Measurements from ENCODE around the gene GLIS1. TPM values are rescaled to one million over a fixed set of nuclear protein-coding genes. Genes with fewer than 3 reads are reported as not detected.

Gene GLIS1
- total and polyA plus RNA-seq, 2 experiments from 2014 or later: 0.26 to 0.31 TPM

DNA sequence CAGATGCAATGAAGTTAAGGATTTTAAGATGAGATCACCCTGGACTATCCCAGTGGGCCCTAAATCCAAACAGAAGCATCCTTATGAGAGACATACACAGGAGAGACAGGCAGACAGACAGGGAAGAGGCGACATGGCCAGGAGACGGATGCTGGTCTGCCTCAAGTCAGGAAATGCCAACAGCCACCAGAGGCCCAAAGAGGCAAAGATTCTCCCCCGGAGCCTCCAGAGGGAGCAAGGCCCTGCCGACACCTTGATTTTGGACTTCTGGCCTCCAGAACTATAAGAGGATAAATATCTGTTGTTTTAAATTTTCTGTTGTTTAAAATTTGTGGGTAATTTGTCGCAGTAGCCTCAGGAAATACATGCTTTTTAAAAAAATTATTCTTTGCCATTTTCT lies 116.4 kb downstream of the GLIS1 start:
- Histone ChIP-seq H4K20me1 (replicated peaks; ENCODE audit: insufficient read depth) (no peaks in the 10 kb centered on the region), H3K4me3 (no peak overlapping the region), H3K27me3 (ENCODE audit: insufficient read depth) (no peaks in the 10 kb centered on the region), H3K4me2 (no peak overlapping the region), H2AFZ (no peak overlapping the region), H3F3A (replicated peaks; ENCODE audit: low read depth) (no peaks in the 10 kb centered on the region), H3K4me1 (ENCODE audit: insufficient read depth) (no peaks in the 10 kb centered on the region), H3K36me3 (ENCODE audit: insufficient read depth) (no peaks in the 10 kb centered on the region), H3K79me2 (replicated peaks; ENCODE audit: insufficient read depth) (no peaks in the 10 kb centered on the region), H3K27ac (ENCODE audit: low read depth) (no peak overlapping the region), H3K9me2 (ENCODE audit: insufficient read depth) (no peaks in the 10 kb centered on the region)
- H3K27me3 Mint-ChIP-seq (ENCODE audit: insufficient read depth, low read depth, poor library complexity): peaks cover 8% of the 10 kb centered on the region
- ATAC-seq (peak; percentile 50), DNase-seq (ENCODE audit: low spot score) (peak; percentile 39)
- no peak overlapping the region for H3K4me3 Mint-ChIP-seq
- H3K27ac Mint-ChIP-seq: no peak overlapping the region
- H3K9me3 Mint-ChIP-seq: no peaks in the 10 kb centered on the region
- H3K4me1 Mint-ChIP-seq: peaks cover 11% of the 10 kb centered on the region; the same call in 2 of the 3 replicates
- no peaks in the 10 kb centered on the region for H3K36me3 Mint-ChIP-seq (ENCODE audit: low read depth)
- TF ChIP-seq CTCF (conservative IDR thresholded peaks at IDR 0.05; ENCODE audit: low read depth in 2 of 2) (peak; percentile 26 to 46; a peak in 3 of 4 replicates), REST (IDR thresholded peaks at IDR 0.05; ENCODE audit: unreplicated experiment) (no peak)
- TF ChIP-seq, protein P1, sequence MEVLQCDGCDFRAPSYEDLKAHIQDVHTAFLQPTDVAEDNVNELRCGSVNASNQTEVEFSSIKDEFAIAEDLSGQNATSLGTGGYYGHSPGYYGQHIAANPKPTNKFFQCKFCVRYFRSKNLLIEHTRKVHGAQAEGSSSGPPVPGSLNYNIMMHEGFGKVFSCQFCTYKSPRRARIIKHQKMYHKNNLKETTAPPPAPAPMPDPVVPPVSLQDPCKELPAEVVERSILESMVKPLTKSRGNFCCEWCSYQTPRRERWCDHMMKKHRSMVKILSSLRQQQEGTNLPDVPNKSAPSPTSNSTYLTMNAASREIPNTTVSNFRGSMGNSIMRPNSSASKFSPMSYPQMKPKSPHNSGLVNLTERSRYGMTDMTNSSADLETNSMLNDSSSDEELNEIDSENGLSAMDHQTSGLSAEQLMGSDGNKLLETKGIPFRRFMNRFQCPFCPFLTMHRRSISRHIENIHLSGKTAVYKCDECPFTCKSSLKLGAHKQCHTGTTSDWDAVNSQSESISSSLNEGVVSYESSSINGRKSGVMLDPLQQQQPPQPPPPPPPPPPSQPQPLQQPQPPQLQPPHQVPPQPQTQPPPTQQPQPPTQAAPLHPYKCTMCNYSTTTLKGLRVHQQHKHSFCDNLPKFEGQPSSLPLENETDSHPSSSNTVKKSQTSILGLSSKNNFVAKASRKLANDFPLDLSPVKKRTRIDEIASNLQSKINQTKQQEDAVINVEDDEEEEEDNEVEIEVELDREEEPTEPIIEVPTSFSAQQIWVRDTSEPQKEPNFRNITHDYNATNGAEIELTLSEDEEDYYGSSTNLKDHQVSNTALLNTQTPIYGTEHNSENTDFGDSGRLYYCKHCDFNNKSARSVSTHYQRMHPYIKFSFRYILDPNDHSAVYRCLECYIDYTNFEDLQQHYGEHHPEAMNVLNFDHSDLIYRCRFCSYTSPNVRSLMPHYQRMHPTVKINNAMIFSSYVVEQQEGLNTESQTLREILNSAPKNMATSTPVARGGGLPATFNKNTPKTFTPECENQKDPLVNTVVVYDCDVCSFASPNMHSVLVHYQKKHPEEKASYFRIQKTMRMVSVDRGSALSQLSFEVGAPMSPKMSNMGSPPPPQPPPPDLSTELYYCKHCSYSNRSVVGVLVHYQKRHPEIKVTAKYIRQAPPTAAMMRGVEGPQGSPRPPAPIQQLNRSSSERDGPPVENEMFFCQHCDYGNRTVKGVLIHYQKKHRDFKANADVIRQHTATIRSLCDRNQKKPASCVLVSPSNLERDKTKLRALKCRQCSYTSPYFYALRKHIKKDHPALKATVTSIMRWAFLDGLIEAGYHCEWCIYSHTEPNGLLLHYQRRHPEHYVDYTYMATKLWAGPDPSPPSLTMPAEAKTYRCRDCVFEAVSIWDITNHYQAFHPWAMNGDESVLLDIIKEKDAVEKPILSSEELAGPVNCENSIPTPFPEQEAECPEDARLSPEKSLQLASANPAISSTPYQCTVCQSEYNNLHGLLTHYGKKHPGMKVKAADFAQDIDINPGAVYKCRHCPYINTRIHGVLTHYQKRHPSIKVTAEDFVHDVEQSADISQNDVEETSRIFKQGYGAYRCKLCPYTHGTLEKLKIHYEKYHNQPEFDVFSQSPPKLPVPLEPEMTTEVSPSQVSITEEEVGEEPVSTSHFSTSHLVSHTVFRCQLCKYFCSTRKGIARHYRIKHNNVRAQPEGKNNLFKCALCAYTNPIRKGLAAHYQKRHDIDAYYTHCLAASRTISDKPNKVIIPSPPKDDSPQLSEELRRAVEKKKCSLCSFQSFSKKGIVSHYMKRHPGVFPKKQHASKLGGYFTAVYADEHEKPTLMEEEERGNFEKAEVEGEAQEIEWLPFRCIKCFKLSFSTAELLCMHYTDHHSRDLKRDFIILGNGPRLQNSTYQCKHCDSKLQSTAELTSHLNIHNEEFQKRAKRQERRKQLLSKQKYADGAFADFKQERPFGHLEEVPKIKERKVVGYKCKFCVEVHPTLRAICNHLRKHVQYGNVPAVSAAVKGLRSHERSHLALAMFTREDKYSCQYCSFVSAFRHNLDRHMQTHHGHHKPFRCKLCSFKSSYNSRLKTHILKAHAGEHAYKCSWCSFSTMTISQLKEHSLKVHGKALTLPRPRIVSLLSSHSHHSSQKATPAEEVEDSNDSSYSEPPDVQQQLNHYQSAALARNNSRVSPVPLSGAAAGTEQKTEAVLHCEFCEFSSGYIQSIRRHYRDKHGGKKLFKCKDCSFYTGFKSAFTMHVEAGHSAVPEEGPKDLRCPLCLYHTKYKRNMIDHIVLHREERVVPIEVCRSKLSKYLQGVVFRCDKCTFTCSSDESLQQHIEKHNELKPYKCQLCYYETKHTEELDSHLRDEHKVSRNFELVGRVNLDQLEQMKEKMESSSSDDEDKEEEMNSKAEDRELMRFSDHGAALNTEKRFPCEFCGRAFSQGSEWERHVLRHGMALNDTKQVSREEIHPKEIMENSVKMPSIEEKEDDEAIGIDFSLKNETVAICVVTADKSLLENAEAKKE (CRISPR knock-in tag; IDR thresholded peaks at IDR 0.05): no peak

Data from GM23338 (cell line).